Stomach smooth muscle (tissue), 2 donors: ENCODE measurements around the gene TRMT13.

ENCODE experiments used
- H3K27ac ChIP-seq: one replicate; pipeline ENCODE4 v1.7.0; 2013; ENCODE audit warnings: mild to moderate bottlenecking, low read length, inconsistent platforms
- H3K27me3 ChIP-seq, 2 donors: one replicate each; pipeline ENCODE4 v1.7.0; 2013; ENCODE audit warnings: low read length in 2 of 2; ENCODE audit not compliant: insufficient read depth in 2 of 2, control insufficient read depth in 1 of 2
- H3K36me3 ChIP-seq, 2 donors: one replicate each; pipeline ENCODE4 v1.7.0; 2013; ENCODE audit warnings: low read length in 2 of 2; ENCODE audit not compliant: control insufficient read depth in 2 of 2, insufficient read depth in 2 of 2
- H3K4me1 ChIP-seq: one replicate; pipeline ENCODE4 v1.7.0; 2013; ENCODE audit warnings: low read length; ENCODE audit not compliant: control insufficient read depth, insufficient read depth
- H3K4me3 ChIP-seq, 2 donors: one replicate each; pipeline ENCODE4 v1.7.0; 2013; ENCODE audit warnings: low read length in 2 of 2
- H3K9ac ChIP-seq, 2 donors: one replicate each; pipeline ENCODE4 v1.7.0; 2013; ENCODE audit warnings: low read length in 2 of 2, mild to moderate bottlenecking in 1 of 2
- H3K9me3 ChIP-seq, 2 donors: one replicate each; pipeline ENCODE4 v1.7.0; 2013; ENCODE audit warnings: low read length in 2 of 2; ENCODE audit not compliant: control insufficient read depth in 2 of 2
- donor health status: healthy.
- donor health status: Pancreatic carcinoma.

Gene TRMT13

GRCh38 chr1:100130552-100131077 lies 2.3 kb upstream of the TRMT13 start:
- no peaks in the 10 kb centered on the region for H3K36me3 ChIP-seq
- no peak overlapping the region for H3K4me3 ChIP-seq
- no peaks in the 10 kb centered on the region for H3K9me3 ChIP-seq
- no peaks in the 10 kb centered on the region for H3K27me3 ChIP-seq
- no peak overlapping the region for H3K27ac ChIP-seq
- no peak overlapping the region for H3K9ac ChIP-seq
- H3K4me1 ChIP-seq: no peaks in the 10 kb centered on the region

DNA sequence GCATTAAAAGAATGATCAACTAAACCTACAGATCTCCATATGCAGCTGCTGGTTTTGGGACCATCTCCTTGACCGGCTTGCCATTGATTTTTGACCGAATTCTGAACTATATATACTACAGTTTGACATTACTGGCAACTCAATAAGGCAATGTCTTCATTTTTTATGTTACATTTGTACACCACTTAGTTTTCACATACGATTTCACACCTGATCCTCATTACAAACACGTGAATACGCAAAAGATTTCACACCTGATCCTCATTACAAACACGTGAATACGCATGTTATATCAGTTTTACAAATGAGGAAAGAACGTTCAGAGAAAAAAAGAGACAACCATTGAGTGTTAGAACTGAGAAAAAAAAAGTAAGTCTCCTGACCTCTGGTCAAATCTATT lies 1.3 kb upstream of the TRMT13 start:
- no peak overlapping the region for H3K9ac ChIP-seq
- H3K4me3 ChIP-seq: peak overlapping the region in 1 of 2 donors; percentile 96
- H3K27ac ChIP-seq: no peak overlapping the region
- no peaks in the 10 kb centered on the region for H3K27me3 ChIP-seq
- H3K9me3 ChIP-seq: no peaks in the 10 kb centered on the region
- H3K4me1 ChIP-seq: no peaks in the 10 kb centered on the region
- H3K36me3 ChIP-seq: no peaks in the 10 kb centered on the region

- Histone ChIP-seq H3K9ac (no peak overlapping the region), H3K9me3 (no peaks in the 10 kb centered on the region), H3K4me1 (no peaks in the 10 kb centered on the region), H3K4me3 (no peak overlapping the region), H3K27ac (no peak overlapping the region), H3K27me3 (no peaks in the 10 kb centered on the region), H3K36me3 (peaks cover 13 to 16% of the 10 kb centered on the region in 2 donors)
These were observed 1.9 kb downstream of the TRMT13 start for GRCh38 chr1:100134872-100135271.

DNA sequence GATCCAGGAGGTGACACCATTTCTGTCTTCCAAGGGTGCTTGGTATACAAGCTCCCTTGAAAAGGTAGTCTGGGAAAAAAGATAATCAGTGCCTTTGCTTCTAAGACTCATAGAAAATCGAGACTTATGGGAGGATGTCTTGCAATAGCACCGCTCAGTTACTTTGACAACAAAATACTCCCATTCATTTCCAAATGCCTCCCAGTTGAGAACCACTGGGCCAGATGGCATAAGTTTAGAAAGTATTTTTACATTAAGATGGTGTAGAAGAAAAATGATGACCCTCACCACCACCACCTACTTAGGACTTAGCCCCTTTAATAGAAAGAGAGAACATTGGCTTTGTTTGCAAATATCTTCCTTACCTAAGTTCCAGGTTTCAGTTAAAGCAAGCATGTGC lies 4.6 kb downstream of the TRMT13 start:
- no peak overlapping the region for H3K9ac ChIP-seq
- peaks cover 33 to 36% of the 10 kb centered on the region in 2 donors for H3K36me3 ChIP-seq
- H3K9me3 ChIP-seq: no peaks in the 10 kb centered on the region
- no peaks in the 10 kb centered on the region for H3K27me3 ChIP-seq
- H3K4me3 ChIP-seq: no peak overlapping the region
- H3K27ac ChIP-seq: no peak overlapping the region
- no peaks in the 10 kb centered on the region for H3K4me1 ChIP-seq

DNA sequence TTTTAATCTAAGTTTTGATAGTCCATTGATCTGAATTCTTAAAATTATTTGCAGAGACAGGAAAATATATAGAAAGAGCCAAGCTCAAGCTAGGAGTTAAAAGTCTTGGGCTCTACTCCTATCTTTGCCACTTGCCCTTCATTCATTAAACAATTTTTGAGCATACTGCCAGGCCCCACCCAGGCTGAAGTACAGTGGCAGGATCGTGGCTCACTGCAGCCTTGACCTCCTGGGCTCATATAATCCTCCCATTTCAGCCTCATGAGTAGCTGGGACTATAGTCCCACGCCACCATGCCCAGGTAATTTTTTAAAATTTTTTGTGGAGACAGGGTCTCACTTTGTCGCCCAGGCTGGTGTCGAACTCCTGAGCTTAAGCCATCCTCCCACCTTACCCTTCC lies 8.2 kb downstream of the TRMT13 start:
- Histone ChIP-seq H3K36me3 (peaks cover 48 to 50% of the 10 kb centered on the region in 2 donors), H3K4me3 (no peak overlapping the region), H3K9ac (no peak overlapping the region), H3K27ac (no peak overlapping the region), H3K9me3 (no peaks in the 10 kb centered on the region), H3K4me1 (no peaks in the 10 kb centered on the region), H3K27me3 (no peaks in the 10 kb centered on the region)

DNA sequence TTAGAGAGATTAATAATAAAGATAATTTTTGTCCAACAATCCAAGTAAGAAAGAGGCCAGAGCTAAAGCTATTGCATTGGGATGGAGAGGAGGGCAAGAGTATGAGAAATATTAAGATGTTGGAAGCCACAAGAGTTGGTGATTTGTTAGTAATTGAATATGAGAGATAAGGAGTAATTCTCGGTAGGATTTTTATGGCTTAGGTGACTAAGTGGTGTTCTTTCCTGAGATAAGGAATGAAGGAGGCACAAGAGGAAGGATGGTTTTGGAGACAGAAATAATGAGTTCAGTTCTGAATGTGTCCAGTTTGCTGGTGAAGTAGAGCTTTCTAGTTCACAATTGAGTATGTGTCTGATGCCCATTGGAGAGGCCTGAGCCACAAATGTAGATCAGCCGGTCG lies 9.4 kb downstream of the TRMT13 start:
- Histone ChIP-seq H3K27ac (no peak overlapping the region), H3K9me3 (no peaks in the 10 kb centered on the region), H3K27me3 (no peaks in the 10 kb centered on the region), H3K36me3 (peaks cover 46 to 50% of the 10 kb centered on the region in 2 donors), H3K9ac (no peak overlapping the region), H3K4me3 (no peak overlapping the region), H3K4me1 (no peaks in the 10 kb centered on the region)

- no peaks in the 10 kb centered on the region for H3K4me1 ChIP-seq
- no peak overlapping the region for H3K27ac ChIP-seq
- no peaks in the 10 kb centered on the region for H3K9me3 ChIP-seq
- H3K9ac ChIP-seq: no peak overlapping the region
- no peaks in the 10 kb centered on the region for H3K27me3 ChIP-seq
- H3K4me3 ChIP-seq: no peak overlapping the region
- peaks cover 41 to 43% of the 10 kb centered on the region in 2 donors for H3K36me3 ChIP-seq
These were observed 12.2 kb downstream of the TRMT13 start for GRCh38 chr1:100145116-100145515.

GRCh38 chr1:100146958-100147357 lies 14.0 kb downstream of the TRMT13 start:
- H3K36me3 ChIP-seq: peaks cover 26 to 29% of the 10 kb centered on the region in 2 donors
- H3K9ac ChIP-seq: no peak overlapping the region
- H3K9me3 ChIP-seq: no peaks in the 10 kb centered on the region
- no peak overlapping the region for H3K4me3 ChIP-seq
- H3K27ac ChIP-seq: no peak overlapping the region
- H3K27me3 ChIP-seq: no peaks in the 10 kb centered on the region
- no peaks in the 10 kb centered on the region for H3K4me1 ChIP-seq

DNA sequence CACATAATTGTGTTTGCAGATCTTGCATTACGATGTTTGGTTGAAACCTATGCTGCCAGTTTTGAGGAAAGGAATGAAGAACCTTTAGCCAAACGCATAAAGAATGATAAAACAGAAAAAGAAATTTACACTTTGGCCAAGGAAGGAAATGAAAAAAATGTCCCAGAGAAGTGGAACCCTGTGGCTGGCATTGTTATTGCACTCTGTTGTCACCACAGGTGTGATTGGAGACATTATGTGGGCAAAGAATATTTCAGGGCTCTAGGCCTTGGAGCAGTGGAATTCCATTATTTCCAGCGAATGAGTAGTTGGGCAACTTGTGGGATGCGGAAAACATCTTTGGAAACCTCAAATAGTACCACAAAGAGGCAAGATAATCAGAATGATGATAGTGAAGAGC lies 14.9 kb downstream of the TRMT13 start:
- no peak overlapping the region for H3K27ac ChIP-seq
- H3K9ac ChIP-seq: no peak overlapping the region
- H3K27me3 ChIP-seq: no peaks in the 10 kb centered on the region
- H3K4me3 ChIP-seq: no peak overlapping the region
- H3K9me3 ChIP-seq: no peaks in the 10 kb centered on the region
- H3K4me1 ChIP-seq: no peaks in the 10 kb centered on the region
- H3K36me3 ChIP-seq: peaks cover 22 to 23% of the 10 kb centered on the region in 2 donors

- Histone ChIP-seq H3K4me1 (no peaks in the 10 kb centered on the region), H3K4me3 (no peak overlapping the region), H3K27ac (no peak overlapping the region), H3K9me3 (no peaks in the 10 kb centered on the region), H3K36me3 (peaks cover 8 to 9% of the 10 kb centered on the region in 2 donors), H3K27me3 (no peaks in the 10 kb centered on the region), H3K9ac (no peak overlapping the region)
These were observed 18.7 kb downstream of the TRMT13 start for GRCh38 chr1:100151679-100152078.

DNA sequence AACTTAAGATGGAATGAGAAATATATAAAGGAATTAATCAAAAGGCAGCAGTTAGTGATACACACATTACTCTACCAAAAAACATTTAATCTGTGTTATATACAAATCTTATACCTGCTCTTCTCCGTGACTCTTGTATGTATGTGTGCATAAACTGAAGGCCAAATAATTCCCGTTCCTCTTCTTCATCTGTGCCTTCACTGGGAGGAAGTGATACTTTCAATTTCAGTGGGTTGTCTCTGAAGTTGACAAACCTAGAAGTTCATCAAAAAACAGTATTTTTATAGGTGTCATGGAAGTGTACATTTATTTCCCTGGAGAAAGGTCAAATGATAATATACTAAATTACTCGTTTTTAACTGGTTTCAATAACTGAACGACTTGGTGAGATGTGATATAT lies 19.3 kb downstream of the TRMT13 start:
- H3K27me3 ChIP-seq: no peaks in the 10 kb centered on the region
- no peak overlapping the region for H3K9ac ChIP-seq
- peaks cover 7 to 8% of the 10 kb centered on the region in 2 donors for H3K36me3 ChIP-seq
- H3K4me1 ChIP-seq: no peaks in the 10 kb centered on the region
- H3K27ac ChIP-seq: no peak overlapping the region
- no peaks in the 10 kb centered on the region for H3K9me3 ChIP-seq
- no peak overlapping the region for H3K4me3 ChIP-seq
